HEK293 (cell line): ENCODE measurements around the gene MAGOH.

Source experiments
- CTCF ChIA-PET: fragments of 350-600 bp; formaldehyde crosslinking; extraction: SDS; loops from one replicate; lab custom pipeline; 2021; ENCODE audit warnings: antibody characterized with exemption; lab: Yijun Ruan, JAX
- POLR2A ChIA-PET: fragments of 300-600 bp; formaldehyde crosslinking; extraction: SDS; loops from one replicate; lab custom pipeline; 2020; ENCODE audit warnings: antibody characterized with exemption, inconsistent platforms; lab: Yijun Ruan, JAX
- H3K27ac ChIP-seq: fragments of 200-500 bp; sonication (Bioruptor generic); 2 replicates; pipeline ENCODE4 v1.5.1; 2014; ENCODE audit warnings: low read depth, low read length, control low read depth, inconsistent platforms; ENCODE audit errors: extremely low read depth
- H3K36me3 ChIP-seq, 2 experiments: fragments of 200-500 bp in 1 of 2; sonication (Bioruptor generic) in 1 of 2; 1 replicate in 1 of 2; 2 replicates in 1 of 2; pipeline ENCODE4 v1.5.1; 2014 to 2017; ENCODE audit warnings: inconsistent platforms in 2 of 2, low read length in 2 of 2; ENCODE audit not compliant: control insufficient read depth in 2 of 2, insufficient read depth in 1 of 2
- H3K4me1 ChIP-seq: fragments of 200-500 bp; sonication (Bioruptor generic); 2 replicates; pipeline ENCODE4 v1.5.1; 2014; ENCODE audit warnings: mild to moderate bottlenecking, low read length, inconsistent platforms; ENCODE audit not compliant: control insufficient read depth, insufficient read depth
- H3K4me3 ChIP-seq: 2 replicates; pipeline ENCODE4 v1.5.1; 2011; ENCODE audit warnings: low read depth, mild to moderate bottlenecking, control low read depth, low read length, moderate library complexity
- H3K9me3 ChIP-seq: fragments of 200-500 bp; sonication (Bioruptor generic); 2 replicates; pipeline ENCODE4 v1.5.1; 2014; ENCODE audit warnings: low read depth, low read length, inconsistent platforms; ENCODE audit not compliant: control insufficient read depth, insufficient read depth
- HOXC10 ChIP-seq: sonication (generic); formaldehyde crosslinking; IDR thresholded peaks from 2 replicates; pipeline ENCODE4 v1.8.1; 2023; ENCODE audit warnings: mild to moderate bottlenecking, missing genetic modification reagents
- PRDM4 ChIP-seq: fragments of 450-650 bp; formaldehyde crosslinking; IDR thresholded peaks from 2 replicates; pipeline ENCODE4 v1.5.1; 2017; ENCODE audit warnings: missing biosample characterization, missing genetic modification characterization
- REPIN1 ChIP-seq: fragments of 450-650 bp; formaldehyde crosslinking; IDR thresholded peaks from 2 replicates; pipeline ENCODE4 v1.5.1; 2017; ENCODE audit warnings: missing biosample characterization, missing genetic modification characterization, low read depth
- SALL2 ChIP-seq: fragments of 450-650 bp; formaldehyde crosslinking; IDR thresholded peaks from 2 replicates; pipeline ENCODE4 v1.5.0; 2017; ENCODE audit warnings: missing biosample characterization, mild to moderate bottlenecking, missing genetic modification characterization, borderline replicate concordance
- TCF7L2 ChIP-seq: IDR thresholded peaks from 2 replicates; pipeline ENCODE4 v1.6.1; 2011; ENCODE audit warnings: low read depth, mild to moderate bottlenecking, inconsistent platforms, low read length, moderate library complexity, borderline replicate concordance
- ZNF112 ChIP-seq: fragments of 450-650 bp; formaldehyde crosslinking; IDR thresholded peaks from 2 replicates; pipeline ENCODE4 v1.5.0; 2017; ENCODE audit warnings: missing biosample characterization, missing genetic modification characterization
- ZNF132 ChIP-seq: fragments of 450-650 bp; formaldehyde crosslinking; IDR thresholded peaks from 2 replicates; pipeline ENCODE4 v1.5.1; 2017; ENCODE audit warnings: missing biosample characterization, missing genetic modification characterization, borderline replicate concordance
- ZNF23 ChIP-seq: fragments of 450-650 bp; formaldehyde crosslinking; IDR thresholded peaks from 2 replicates; pipeline ENCODE4 v1.5.1; 2016; ENCODE audit warnings: missing biosample characterization, missing genetic modification characterization, borderline replicate concordance
- ZNF239 ChIP-seq: fragments of 450-650 bp; formaldehyde crosslinking; IDR thresholded peaks from 2 replicates; pipeline ENCODE4 v1.5.1; 2016; ENCODE audit warnings: missing biosample characterization, missing genetic modification characterization
- ZNF521 ChIP-seq: fragments of 450-650 bp; formaldehyde crosslinking; IDR thresholded peaks from 2 replicates; pipeline ENCODE4 v1.5.1; 2017; ENCODE audit warnings: missing biosample characterization, mild to moderate bottlenecking, missing genetic modification characterization
- ZNF677 ChIP-seq: fragments of 450-650 bp; IDR thresholded peaks from 2 replicates; pipeline ENCODE4 v1.5.0; 2018; ENCODE audit warnings: missing biosample characterization, mild to moderate bottlenecking, missing genetic modification characterization, moderate library complexity
- ZNF747 ChIP-seq: fragments of 450-650 bp; formaldehyde crosslinking; IDR thresholded peaks from 2 replicates; pipeline ENCODE4 v1.5.1; 2016; ENCODE audit warnings: missing biosample characterization, missing genetic modification characterization
- ZNF768 ChIP-seq: fragments of 450-650 bp; formaldehyde crosslinking; IDR thresholded peaks from 2 replicates; pipeline ENCODE4 v1.5.1; 2018; ENCODE audit warnings: missing biosample characterization, mild to moderate bottlenecking, missing genetic modification characterization
- ZSCAN18 ChIP-seq: fragments of 450-650 bp; formaldehyde crosslinking; IDR thresholded peaks from 2 replicates; pipeline ENCODE4 v1.5.1; 2016; ENCODE audit warnings: missing biosample characterization, missing genetic modification characterization
- ZSCAN23 ChIP-seq: fragments of 450-650 bp; formaldehyde crosslinking; IDR thresholded peaks from 2 replicates; pipeline ENCODE4 v1.5.1; 2016; ENCODE audit warnings: missing biosample characterization, missing genetic modification characterization
- TF ChIP-seq, protein P1 (sequence below): fragments of 450-650 bp; formaldehyde crosslinking; conservative IDR thresholded peaks from 2 replicates; pipeline ENCODE4 v1.5.1; 2016; ENCODE audit warnings: low read depth, missing biosample characterization, missing genetic modification characterization

MAGOH gene

GRCh38 chr1:53256511-53257453 lies 18.5 kb upstream of the MAGOH start:
- ChIA-PET POLR2A (no interaction called here), CTCF (interaction anchor here (0.7 to 1.7 kb wide), 6 partner anchors 10 to 812 kb away, joined by 3 to 4 read pairs (median 3); no protein-coding TSS in a partner anchor)
- no peaks in the 10 kb centered on the region for H3K4me1 ChIP-seq
- no peak overlapping the region for H3K4me3 ChIP-seq
- H3K27ac ChIP-seq, result no peak overlapping the region
- H3K36me3 ChIP-seq, result peaks cover 9 to 58% of the 10 kb centered on the region in 2 experiments; a peak in 2 of 3 replicates
- TF ChIP-seq SALL2 (tag by site-specific recombination) (no peak), ZSCAN23 (no peak), HOXC10 (CRISPR knock-in tag) (no peak), ZNF112 (tag by site-specific recombination) (no peak), REPIN1 (tag by site-specific recombination) (no peak), ZNF677 (no peak), ZNF521 (tag by site-specific recombination) (no peak), ZNF239 (tag by site-specific recombination) (no peak), ZNF768 (tag by site-specific recombination) (no peak), ZNF23 (tag by site-specific recombination) (no peak)
- TF ChIP-seq, all 188 proteins: peak for 0
- no peaks in the 10 kb centered on the region for H3K9me3 ChIP-seq

GRCh38 chr1:53255031-53255430 lies 16.7 kb upstream of the MAGOH start:
- no peak for TF ChIP-seq ZNF132 (tag by site-specific recombination)
- no peak for TF ChIP-seq ZSCAN18 (tag by site-specific recombination)
- TF ChIP-seq PRDM4 (tag by site-specific recombination), result no peak
- TF ChIP-seq ZNF747, result no peak
- TF ChIP-seq, protein P1, sequence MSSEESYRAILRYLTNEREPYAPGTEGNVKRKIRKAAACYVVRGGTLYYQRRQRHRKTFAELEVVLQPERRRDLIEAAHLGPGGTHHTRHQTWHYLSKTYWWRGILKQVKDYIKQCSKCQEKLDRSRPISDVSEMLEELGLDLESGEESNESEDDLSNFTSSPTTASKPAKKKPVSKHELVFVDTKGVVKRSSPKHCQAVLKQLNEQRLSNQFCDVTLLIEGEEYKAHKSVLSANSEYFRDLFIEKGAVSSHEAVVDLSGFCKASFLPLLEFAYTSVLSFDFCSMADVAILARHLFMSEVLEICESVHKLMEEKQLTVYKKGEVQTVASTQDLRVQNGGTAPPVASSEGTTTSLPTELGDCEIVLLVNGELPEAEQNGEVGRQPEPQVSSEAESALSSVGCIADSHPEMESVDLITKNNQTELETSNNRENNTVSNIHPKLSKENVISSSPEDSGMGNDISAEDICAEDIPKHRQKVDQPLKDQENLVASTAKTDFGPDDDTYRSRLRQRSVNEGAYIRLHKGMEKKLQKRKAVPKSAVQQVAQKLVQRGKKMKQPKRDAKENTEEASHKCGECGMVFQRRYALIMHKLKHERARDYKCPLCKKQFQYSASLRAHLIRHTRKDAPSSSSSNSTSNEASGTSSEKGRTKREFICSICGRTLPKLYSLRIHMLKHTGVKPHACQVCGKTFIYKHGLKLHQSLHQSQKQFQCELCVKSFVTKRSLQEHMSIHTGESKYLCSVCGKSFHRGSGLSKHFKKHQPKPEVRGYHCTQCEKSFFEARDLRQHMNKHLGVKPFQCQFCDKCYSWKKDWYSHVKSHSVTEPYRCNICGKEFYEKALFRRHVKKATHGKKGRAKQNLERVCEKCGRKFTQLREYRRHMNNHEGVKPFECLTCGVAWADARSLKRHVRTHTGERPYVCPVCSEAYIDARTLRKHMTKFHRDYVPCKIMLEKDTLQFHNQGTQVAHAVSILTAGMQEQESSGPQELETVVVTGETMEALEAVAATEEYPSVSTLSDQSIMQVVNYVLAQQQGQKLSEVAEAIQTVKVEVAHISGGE (tag by site-specific recombination), result no peak
- TF ChIP-seq TCF7L2, result no peak
- Histone ChIP-seq H3K9me3 (no peaks in the 10 kb centered on the region), H3K4me1 (no peaks in the 10 kb centered on the region), H3K4me3 (no peak overlapping the region), H3K27ac (no peak overlapping the region), H3K36me3 (peaks cover 13 to 54% of the 10 kb centered on the region in 2 experiments; a peak in 2 of 3 replicates)
- ChIA-PET CTCF (interaction anchor here (0.6 to 2.1 kb wide), 2 partner anchors 23 to 73 kb away, joined by 3 to 8 read pairs; no protein-coding TSS in a partner anchor), POLR2A (no interaction called here)
